ENCODE results near the gene TEX55.

DNA sequence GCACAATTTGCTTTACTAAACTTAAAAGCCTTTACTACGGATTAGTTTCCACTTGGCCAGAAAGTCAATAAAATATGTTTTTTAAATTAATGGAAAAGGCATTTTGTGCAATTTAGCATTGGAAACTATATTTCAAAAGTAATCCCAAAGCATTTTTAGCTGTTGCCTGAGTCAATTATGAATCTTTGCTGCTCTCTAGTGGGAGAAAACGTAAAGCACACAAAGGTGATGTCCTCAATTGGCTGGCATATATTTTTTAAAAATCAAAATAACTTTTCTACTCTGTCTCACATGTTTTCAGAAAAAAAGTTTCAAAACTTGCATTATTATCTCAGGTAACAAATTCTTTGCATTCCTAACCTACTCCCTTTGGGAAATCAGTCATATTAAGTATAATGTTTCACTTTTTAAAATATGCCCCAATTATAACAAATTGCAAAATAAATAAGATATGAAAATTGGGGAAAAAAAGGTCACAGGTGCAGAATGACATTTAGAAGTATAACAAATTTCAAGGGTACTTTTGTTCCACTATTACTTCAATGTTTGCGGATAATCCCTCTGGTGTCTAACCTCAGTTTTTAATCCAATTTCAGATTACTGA lies 47.2 kb upstream of the TEX55 start:
- TF ChIP-seq, protein P1, sequence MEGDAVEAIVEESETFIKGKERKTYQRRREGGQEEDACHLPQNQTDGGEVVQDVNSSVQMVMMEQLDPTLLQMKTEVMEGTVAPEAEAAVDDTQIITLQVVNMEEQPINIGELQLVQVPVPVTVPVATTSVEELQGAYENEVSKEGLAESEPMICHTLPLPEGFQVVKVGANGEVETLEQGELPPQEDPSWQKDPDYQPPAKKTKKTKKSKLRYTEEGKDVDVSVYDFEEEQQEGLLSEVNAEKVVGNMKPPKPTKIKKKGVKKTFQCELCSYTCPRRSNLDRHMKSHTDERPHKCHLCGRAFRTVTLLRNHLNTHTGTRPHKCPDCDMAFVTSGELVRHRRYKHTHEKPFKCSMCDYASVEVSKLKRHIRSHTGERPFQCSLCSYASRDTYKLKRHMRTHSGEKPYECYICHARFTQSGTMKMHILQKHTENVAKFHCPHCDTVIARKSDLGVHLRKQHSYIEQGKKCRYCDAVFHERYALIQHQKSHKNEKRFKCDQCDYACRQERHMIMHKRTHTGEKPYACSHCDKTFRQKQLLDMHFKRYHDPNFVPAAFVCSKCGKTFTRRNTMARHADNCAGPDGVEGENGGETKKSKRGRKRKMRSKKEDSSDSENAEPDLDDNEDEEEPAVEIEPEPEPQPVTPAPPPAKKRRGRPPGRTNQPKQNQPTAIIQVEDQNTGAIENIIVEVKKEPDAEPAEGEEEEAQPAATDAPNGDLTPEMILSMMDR (IDR thresholded peaks at IDR 0.05) = peak in 2 of 3 experiments; percentile 31 to 41
- no peak for TF ChIP-seq POLR2A (IDR thresholded peaks at IDR 0.05)

All from vagina (tissue), 2 donors.